ENCODE data around the gene SMPX. TPM values are rescaled to one million over a fixed set of nuclear protein-coding genes. Genes with fewer than 3 reads are reported as not detected.

Gene SMPX
- total RNA-seq, 1 donor from 2014 or later, result not detected

GRCh38 chrX:21658746-21659145 lies 99.2 kb downstream of the SMPX start:
- intact Hi-C loops (cut with micrococcal nuclease), result no loop called here
- peaks cover 10% of the 10 kb centered on the region for H3K4me1 Mint-ChIP-seq
- H3K36me3 Mint-ChIP-seq (ENCODE audit: low read depth), result no peaks in the 10 kb centered on the region
- H3K27me3 Mint-ChIP-seq, result peaks cover 10% of the 10 kb centered on the region
- H3K9me3 Mint-ChIP-seq, result no peaks in the 10 kb centered on the region
- ATAC-seq (ENCODE audit: low read depth) (no peak), DNase-seq (no peak)
- ChIA-PET CTCF (no interaction called here), POLR2A (no interaction called here)
- H3K27ac Mint-ChIP-seq, result no peak overlapping the region
- H3K4me3 Mint-ChIP-seq, result peak overlapping the region; percentile 46
- TF ChIP-seq, protein P1, sequence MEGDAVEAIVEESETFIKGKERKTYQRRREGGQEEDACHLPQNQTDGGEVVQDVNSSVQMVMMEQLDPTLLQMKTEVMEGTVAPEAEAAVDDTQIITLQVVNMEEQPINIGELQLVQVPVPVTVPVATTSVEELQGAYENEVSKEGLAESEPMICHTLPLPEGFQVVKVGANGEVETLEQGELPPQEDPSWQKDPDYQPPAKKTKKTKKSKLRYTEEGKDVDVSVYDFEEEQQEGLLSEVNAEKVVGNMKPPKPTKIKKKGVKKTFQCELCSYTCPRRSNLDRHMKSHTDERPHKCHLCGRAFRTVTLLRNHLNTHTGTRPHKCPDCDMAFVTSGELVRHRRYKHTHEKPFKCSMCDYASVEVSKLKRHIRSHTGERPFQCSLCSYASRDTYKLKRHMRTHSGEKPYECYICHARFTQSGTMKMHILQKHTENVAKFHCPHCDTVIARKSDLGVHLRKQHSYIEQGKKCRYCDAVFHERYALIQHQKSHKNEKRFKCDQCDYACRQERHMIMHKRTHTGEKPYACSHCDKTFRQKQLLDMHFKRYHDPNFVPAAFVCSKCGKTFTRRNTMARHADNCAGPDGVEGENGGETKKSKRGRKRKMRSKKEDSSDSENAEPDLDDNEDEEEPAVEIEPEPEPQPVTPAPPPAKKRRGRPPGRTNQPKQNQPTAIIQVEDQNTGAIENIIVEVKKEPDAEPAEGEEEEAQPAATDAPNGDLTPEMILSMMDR (IDR thresholded peaks at IDR 0.05), result no peak

DNA sequence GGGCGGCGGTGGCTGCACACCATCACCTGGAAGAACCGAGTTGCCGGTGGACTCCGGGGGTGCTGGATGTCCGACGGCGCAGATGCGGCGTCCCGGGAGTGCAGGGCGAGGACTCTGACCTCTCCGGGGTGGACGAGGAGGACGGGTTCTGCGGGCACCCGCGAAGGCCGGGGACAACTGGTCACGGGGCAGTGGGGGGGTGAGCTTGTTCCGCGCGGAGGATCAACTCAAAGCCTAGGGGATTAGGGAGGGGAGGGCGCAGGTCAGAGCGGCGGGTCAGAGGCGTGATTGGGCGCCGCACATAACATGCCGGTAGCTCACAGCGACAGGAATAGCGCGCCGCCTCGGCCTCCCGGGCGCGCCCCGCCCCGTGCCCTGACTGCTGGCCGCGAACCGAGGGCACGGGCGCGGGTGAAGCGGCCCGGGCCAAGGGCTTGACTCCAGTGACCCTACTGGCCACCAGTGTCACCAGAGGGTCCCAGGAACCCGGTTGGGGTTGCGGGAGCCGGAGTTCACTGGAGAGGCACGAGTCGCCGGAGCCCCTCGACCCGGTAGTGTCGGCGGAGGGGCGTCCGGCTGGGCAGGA lies 99.7 kb downstream of the SMPX start, which contains the start of gene KLHL34:
Gene KLHL34, minus strand, starts transcription at position 179 of the 586 bp plus-strand sequence. CDS start 542 bp downstream, outside the sequence.
- Mint-ChIP-seq H3K4me1 (peaks cover 10% of the 10 kb centered on the region), H3K36me3 (ENCODE audit: low read depth) (no peaks in the 10 kb centered on the region), H3K4me3 (peak within 1 kb of the TSS; percentile 70), H3K27me3 (peaks cover 10% of the 10 kb centered on the region), H3K27ac (no peak within 1 kb of the TSS), H3K9me3 (no peaks in the 10 kb centered on the region)
- ATAC-seq (ENCODE audit: low read depth), result no peak
- CTCF ChIA-PET, result no interaction called here
- POLR2A ChIA-PET, result no interaction called here
- TF ChIP-seq, protein P1 (IDR thresholded peaks at IDR 0.05), result no peak
- peak; percentile 14 for DNase-seq
- intact Hi-C loops (cut with micrococcal nuclease), result no loop called here

- Mint-ChIP-seq H3K36me3 (ENCODE audit: low read depth) (no peaks in the 10 kb centered on the region), H3K4me3 (peak overlapping the region; percentile 70), H3K9me3 (no peaks in the 10 kb centered on the region), H3K27me3 (peaks cover 10% of the 10 kb centered on the region), H3K4me1 (peaks cover 10% of the 10 kb centered on the region), H3K27ac (no peak overlapping the region)
- POLR2A ChIA-PET, result no interaction called here
- CTCF ChIA-PET, result no interaction called here
- TF ChIP-seq, protein P1 (IDR thresholded peaks at IDR 0.05), result no peak
- ATAC-seq (ENCODE audit: low read depth) (no peak), DNase-seq (no peak)
- intact Hi-C loops (cut with micrococcal nuclease), result no loop called here
These were observed 100.4 kb downstream of the SMPX start for GRCh38 chrX:21657318-21658151.

DNA sequence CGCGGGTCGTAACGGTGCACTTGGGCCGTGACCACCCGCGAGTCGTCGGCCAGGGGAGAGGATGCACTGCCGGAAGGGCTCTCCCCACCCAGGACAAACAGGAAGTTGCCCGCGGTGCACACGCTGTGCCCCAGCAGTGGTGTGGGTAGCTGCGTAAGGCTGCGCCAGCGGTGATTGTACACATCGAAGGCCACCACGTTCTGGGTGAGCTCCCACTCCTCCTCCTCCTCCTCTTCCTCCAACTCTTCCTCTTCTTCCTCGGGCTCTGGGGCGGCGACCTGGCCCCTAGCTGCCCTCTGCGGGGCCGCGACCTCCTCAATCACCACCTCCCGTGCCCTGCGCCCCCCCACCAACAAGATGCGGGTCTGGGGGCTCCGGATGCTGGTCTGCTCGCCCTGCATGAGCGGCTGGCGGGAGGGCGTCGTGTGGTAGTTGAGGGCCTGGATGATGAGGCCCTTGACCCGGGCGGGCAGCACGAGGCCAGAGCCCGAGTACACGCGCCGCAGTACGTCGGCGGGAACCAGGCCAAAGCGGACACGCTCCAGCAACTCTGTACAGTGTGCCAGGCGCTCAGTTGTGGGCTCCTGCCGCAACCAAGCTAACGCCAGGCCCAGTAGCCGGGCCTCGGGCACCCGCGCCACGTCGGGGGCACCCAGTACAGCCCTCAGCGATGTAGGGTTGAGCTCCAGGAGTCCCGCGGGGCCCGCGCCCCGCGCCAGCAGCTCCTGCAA lies 101.2 kb downstream of the SMPX start:
- ChIA-PET POLR2A (no interaction called here), CTCF (no interaction called here)
- no peak overlapping the region for H3K27ac Mint-ChIP-seq
- peaks cover 10% of the 10 kb centered on the region for H3K4me1 Mint-ChIP-seq
- ATAC-seq (ENCODE audit: low read depth), result peak; percentile 52
- peaks cover 6% of the 10 kb centered on the region for H3K36me3 Mint-ChIP-seq (ENCODE audit: low read depth)
- H3K27me3 Mint-ChIP-seq, result peaks cover 6% of the 10 kb centered on the region
- DNase-seq, result no peak
- no peaks in the 10 kb centered on the region for H3K9me3 Mint-ChIP-seq
- TF ChIP-seq, protein P1 (IDR thresholded peaks at IDR 0.05), result no peak
- H3K4me3 Mint-ChIP-seq, result peak overlapping the region; percentile 72
- intact Hi-C loops (cut with micrococcal nuclease), result no loop called here

Other genes starting within 250 kb of the SMPX start
- gene KLHL34, start 99.8 kb downstream of the SMPX start, total RNA-seq, result 0.58 and 0.76 TPM in 2 replicates
- gene MBTPS2, start 81.5 kb upstream of the SMPX start, total RNA-seq, result 7.9 and 9.0 TPM in 2 replicates
- 1.5 and 2.3 TPM in 2 replicates for gene YY2, start 97.9 kb upstream of the SMPX start, total RNA-seq
- gene SMS, start 182.6 kb upstream of the SMPX start, total RNA-seq, result 66.3 and 69.7 TPM in 2 replicates